ENCODE results near the gene C12orf54. TPM values are rescaled to one million over a fixed set of nuclear protein-coding genes. Genes with fewer than 3 reads are reported as not detected.

The C12orf54 gene
- polyA plus RNA-seq, 1 of the 3 experiments (the other 2 are of a cell fraction): not detected

- H2AFZ ChIP-seq (ENCODE audit: low read depth): no peak within 1 kb of the TSS
- no peak within 1 kb of the TSS for H3K4me3 ChIP-seq (ENCODE audit: low read depth in 2 of 2, low read length in 1 of 2)
- H3K4me1 ChIP-seq (ENCODE audit: control insufficient read depth in 1 of 2, insufficient read depth in 2 of 2, low read depth in 1 of 2, low read length in 1 of 2): no peaks in the 10 kb centered on the region
- peaks cover 15% of the 10 kb centered on the region; the same call in 1 of the 2 replicates for H3K27me3 ChIP-seq (ENCODE audit: insufficient read depth)
- H3F3A ChIP-seq (replicated peaks; ENCODE audit: insufficient read depth): no peaks in the 10 kb centered on the region
- no peaks in the 10 kb centered on the region for H3K36me3 ChIP-seq (replicated peaks in 1 of 2; ENCODE audit: control insufficient read depth in 1 of 2, insufficient read depth in 2 of 2, low read length in 1 of 2)
- no peak within 1 kb of the TSS for H3K9ac ChIP-seq
- H4K20me1 ChIP-seq (ENCODE audit: insufficient read depth): no peaks in the 10 kb centered on the region
- H3K4me2 ChIP-seq: no peak within 1 kb of the TSS
- TF ChIP-seq EZH2phosphoT487 (IDR thresholded peaks at IDR 0.05; ENCODE audit: borderline replicate concordance, low read depth) (no peak), NFIC (IDR thresholded peaks at IDR 0.05; ENCODE audit: borderline replicate concordance) (no peak), CTCF (IDR thresholded peaks at IDR 0.05) (no peak), GABPA (IDR thresholded peaks at IDR 0.05; ENCODE audit: low read depth) (no peak), FOXM1 (IDR thresholded peaks at IDR 0.05; ENCODE audit: low read depth) (no peak), RAD21 (IDR thresholded peaks at IDR 0.05; ENCODE audit: low read length) (no peak), FOXJ3 (CRISPR knock-in tag; IDR thresholded peaks at IDR 0.05) (no peak), TCF12 (IDR thresholded peaks at IDR 0.05) (no peak), RFX5 (IDR thresholded peaks at IDR 0.05; ENCODE audit: low read length) (no peak)
- no peak within 1 kb of the TSS for H3K27ac ChIP-seq (ENCODE audit: low read depth in 2 of 2, low read length in 1 of 2)
- H3K79me2 ChIP-seq (ENCODE audit: insufficient read depth): no peaks in the 10 kb centered on the region
- WGBS (ENCODE audit: low lambda C conversion rate): 10% methylated on average over 5 of the region's 5 CpGs
- ChIA-PET POLR2A (no interaction called here), CTCF (no interaction called here)
- no peaks in the 10 kb centered on the region for H3K9me2 ChIP-seq
- no peaks in the 10 kb centered on the region for H3K9me3 ChIP-seq
- DNase-seq: no peak
Measured at GRCh38 chr12:48525332-48525731, 43.0 kb downstream of the C12orf54 start, which contains the start of gene OR8S1. Gene OR8S1, plus strand, starts transcription at chr12:48525632. Its CDS starts 0 bp downstream, at chr12:48525632.

- peaks cover 15% of the 10 kb centered on the region; the same call in 1 of the 2 replicates for H3K27me3 ChIP-seq (ENCODE audit: insufficient read depth)
- no peaks in the 10 kb centered on the region for H4K20me1 ChIP-seq (ENCODE audit: insufficient read depth)
- H3K4me2 ChIP-seq: no peak overlapping the region
- no peak overlapping the region for H2AFZ ChIP-seq (ENCODE audit: low read depth)
- H3K4me1 ChIP-seq (ENCODE audit: control insufficient read depth in 1 of 2, insufficient read depth in 2 of 2, low read depth in 1 of 2, low read length in 1 of 2): no peaks in the 10 kb centered on the region
- no peak overlapping the region for H3K27ac ChIP-seq (ENCODE audit: low read depth in 2 of 2, low read length in 1 of 2)
- DNase-seq: no peak
- no peaks in the 10 kb centered on the region for H3K79me2 ChIP-seq (ENCODE audit: insufficient read depth)
- no peaks in the 10 kb centered on the region for H3F3A ChIP-seq (replicated peaks; ENCODE audit: insufficient read depth)
- no peaks in the 10 kb centered on the region for H3K36me3 ChIP-seq (replicated peaks in 1 of 2; ENCODE audit: control insufficient read depth in 1 of 2, insufficient read depth in 2 of 2, low read length in 1 of 2)
- WGBS (ENCODE audit: low lambda C conversion rate): 62% methylated on average over 38 of the region's 44 CpGs
- H3K9me3 ChIP-seq: no peaks in the 10 kb centered on the region
- no peak overlapping the region for H3K4me3 ChIP-seq (ENCODE audit: low read depth in 2 of 2, low read length in 1 of 2)
- no peak overlapping the region for H3K9ac ChIP-seq
- TF ChIP-seq MXI1 (IDR thresholded peaks at IDR 0.05; ENCODE audit: low read depth, low read length): no peak
- no peak for TF ChIP-seq TAF1 (IDR thresholded peaks at IDR 0.05; ENCODE audit: borderline replicate concordance, low read depth, low read length)
- TF ChIP-seq POLR2AphosphoS5 (IDR thresholded peaks at IDR 0.05; ENCODE audit: low read depth, low read length): no peak
- TF ChIP-seq MAX (IDR thresholded peaks at IDR 0.05; ENCODE audit: low read depth): no peak
- TF ChIP-seq SMC3 (IDR thresholded peaks at IDR 0.05; ENCODE audit: low read depth, low read length): no peak
- no peak for TF ChIP-seq RFX5 (IDR thresholded peaks at IDR 0.05; ENCODE audit: low read length)
- no peak for TF ChIP-seq RAD21 (IDR thresholded peaks at IDR 0.05; ENCODE audit: low read length)
- ChIA-PET POLR2A (no interaction called here), CTCF (no interaction called here)
- no peaks in the 10 kb centered on the region for H3K9me2 ChIP-seq
Measured at GRCh38 chr12:48527891-48528670, 45.8 kb downstream of the C12orf54 start.
